A549 (cell line): ENCODE results near the gene CDC42BPB. TPM values are rescaled to one million over a fixed set of nuclear protein-coding genes. Genes with fewer than 3 reads are reported as not detected.

ENCODE experiments used
- ATAC-seq, 2 experiments: fragments of 200-7000 bp in 1 of 2; fragments of >200 bp in 1 of 2; cut with Nextera tagmentation in 1 of 2; cut with Tn5 transposase in 1 of 2; 3 replicates each; pipeline versions ENCODE4 v1.8.0 to v1.9.1; 2018 to 2020; ENCODE audit warnings: mild to moderate bottlenecking in 1 of 2, moderate library complexity in 1 of 2
- CTCF ChIA-PET: fragments of 300-600 bp; sonication (Branson Sonifier 250); formaldehyde crosslinking; extraction: SDS; loops from one replicate; lab custom pipeline; 2021; ENCODE audit warnings: antibody characterized with exemption, inconsistent platforms; lab: Yijun Ruan, JAX
- POLR2A ChIA-PET: fragments of 350-600 bp; formaldehyde crosslinking; extraction: SDS; loops from one replicate; lab custom pipeline; 2021; ENCODE audit warnings: antibody characterized with exemption, inconsistent platforms; lab: Yijun Ruan, JAX
- DNase-seq, 2 experiments: peaks; one replicate each; pipeline versions ENCODE4 v3.0.0 to v3.0.0-alpha.2; 2011 to 2016; ENCODE audit warnings: low read depth in 1 of 2, low spot score in 1 of 2
- FAIRE-seq: peaks from 2 replicates; lab custom pipeline; 2011; peaks lifted over from hg19 to GRCh38; lab: Jason Lieb, UNC
- H3K27ac ChIP-seq, 2 experiments: fragments of >200 bp; sonication (Bioruptor Twin); formaldehyde crosslinking; 3 replicates each; pipeline ENCODE4 v1.5.1; 2016 to 2017
- H3K4me1 ChIP-seq: fragments of >200 bp; sonication (Bioruptor Twin); formaldehyde crosslinking; 3 replicates; pipeline ENCODE4 v1.6.1; 2016
- H3K4me2 ChIP-seq: fragments of >200 bp; sonication (Bioruptor Twin); formaldehyde crosslinking; 3 replicates; pipeline ENCODE4 v1.6.1; 2016
- H3K4me3 ChIP-seq: fragments of >200 bp; sonication (Bioruptor Twin); formaldehyde crosslinking; 3 replicates; pipeline ENCODE4 v1.5.1; 2016
- H3K9me3 ChIP-seq: fragments of >200 bp; sonication (Bioruptor Twin); formaldehyde crosslinking; 3 replicates; pipeline ENCODE4 v1.6.1; 2016
- BHLHE40 ChIP-seq: IDR thresholded peaks from 2 replicates; pipeline ENCODE4 v1.6.1; 2012; ENCODE audit warnings: low read depth, low read length, inconsistent platforms
- CBX8 ChIP-seq: fragments of 200-600 bp; sonication (generic); IDR thresholded peaks from 2 replicates; pipeline ENCODE4 v1.6.1; 2016
- CEBPB ChIP-seq, 2 experiments: fragments of >200 bp in 1 of 2; sonication (Bioruptor Twin) in 1 of 2; formaldehyde crosslinking in 1 of 2; IDR thresholded peaks; 2 replicates each; pipeline ENCODE4 v1.6.1; 2012 to 2016
- CHD2 ChIP-seq: fragments of 150-350 bp; IDR thresholded peaks from 2 replicates; pipeline ENCODE4 v1.6.1; 2014; ENCODE audit warnings: low read length; ENCODE audit not compliant: partially characterized antibody
- CHD4 ChIP-seq: fragments of 200-600 bp; sonication (generic); IDR thresholded peaks from 2 replicates; pipeline ENCODE4 v1.6.1; 2016; ENCODE audit warnings: antibody characterized with exemption, mild to moderate bottlenecking, borderline replicate concordance
- EHF ChIP-seq: fragments of 250-450 bp; sonication (Bioruptor Pico); IDR thresholded peaks from 2 replicates; pipeline ENCODE4 v1.5.0; 2020; ENCODE audit warnings: mild to moderate bottlenecking
- EHMT2 ChIP-seq: fragments of 200-600 bp; sonication (generic); IDR thresholded peaks from 2 replicates; pipeline ENCODE4 v1.6.1; 2016; ENCODE audit warnings: antibody characterized with exemption, low read depth, mild to moderate bottlenecking, moderate library complexity
- ESRRA ChIP-seq: fragments of 150-350 bp; IDR thresholded peaks from 2 replicates; pipeline ENCODE4 v1.6.1; 2014; ENCODE audit warnings: mild to moderate bottlenecking, low read length, borderline replicate concordance
- FOSB ChIP-seq: fragments of 250-450 bp; sonication (Bioruptor Pico); IDR thresholded peaks from 2 replicates; pipeline ENCODE4 v1.5.0; 2020; ENCODE audit warnings: mild to moderate bottlenecking, moderate library complexity
- FOSL2 ChIP-seq, 2 experiments: fragments of 450-650 bp in 1 of 2; fragments of >200 bp in 1 of 2; sonication (Bioruptor Twin) in 1 of 2; formaldehyde crosslinking; IDR thresholded peaks; 2 replicates each; pipeline versions ENCODE4 v1.5.0 to v1.6.1; 2016 to 2020; ENCODE audit warnings: mild to moderate bottlenecking in 1 of 2, moderate library complexity in 1 of 2
- HDAC2 ChIP-seq: fragments of 200-600 bp; sonication (generic); IDR thresholded peaks from 2 replicates; pipeline ENCODE4 v1.6.1; 2016
- HEYL ChIP-seq: fragments of 250-450 bp; sonication (Bioruptor Pico); IDR thresholded peaks from 2 replicates; pipeline ENCODE4 v1.8.0; 2021; ENCODE audit warnings: mild to moderate bottlenecking, moderate library complexity
- HOXA7 ChIP-seq: fragments of 250-450 bp; sonication (Bioruptor Pico); IDR thresholded peaks from 2 replicates; pipeline ENCODE4 v1.5.0; 2020; ENCODE audit warnings: mild to moderate bottlenecking, moderate library complexity
- JUN ChIP-seq, 2 experiments: fragments of >200 bp; sonication (Bioruptor Twin); formaldehyde crosslinking; IDR thresholded peaks; 2 replicates in 1 of 2; 3 replicates in 1 of 2; pipeline ENCODE4 v1.6.1; 2016 to 2017
- KDM1A ChIP-seq: fragments of 200-600 bp; sonication (generic); IDR thresholded peaks from 2 replicates; pipeline ENCODE4 v1.6.1; 2016; ENCODE audit warnings: low read depth, mild to moderate bottlenecking
- KDM5A ChIP-seq: fragments of 200-600 bp; sonication (generic); IDR thresholded peaks from 2 replicates; pipeline ENCODE4 v1.6.1; 2016; ENCODE audit warnings: antibody characterized with exemption, mild to moderate bottlenecking
- MAFK ChIP-seq: fragments of 450-650 bp; IDR thresholded peaks from 2 replicates; pipeline ENCODE4 v1.6.1; 2014; ENCODE audit not compliant: partially characterized antibody
- MAZ ChIP-seq: fragments of 150-350 bp; IDR thresholded peaks from 2 replicates; pipeline ENCODE4 v1.6.1; 2014; ENCODE audit warnings: antibody characterized with exemption, low read depth, low read length, borderline replicate concordance
- PHF8 ChIP-seq: fragments of 200-600 bp; sonication (generic); IDR thresholded peaks from 2 replicates; pipeline ENCODE4 v1.6.1; 2016; ENCODE audit warnings: low read depth, mild to moderate bottlenecking, antibody characterized with exemption, moderate library complexity, borderline replicate concordance
- POLR2A ChIP-seq: IDR thresholded peaks from 2 replicates; pipeline ENCODE4 v1.6.1; 2012; ENCODE audit warnings: mild to moderate bottlenecking, low read length
- POLR2AphosphoS2 ChIP-seq: conservative IDR thresholded peaks from 2 replicates; pipeline ENCODE4 v1.6.1; 2012; ENCODE audit warnings: low read length, improper control_type of control experiment, inconsistent platforms
- SREBF2 ChIP-seq: fragments of 450-650 bp; IDR thresholded peaks from 2 replicates; pipeline ENCODE4 v1.6.1; 2014; ENCODE audit warnings: mild to moderate bottlenecking, moderate library complexity
- ZC3H11A ChIP-seq: fragments of 450-650 bp; IDR thresholded peaks from 2 replicates; pipeline ENCODE4 v1.6.1; 2014; ENCODE audit warnings: antibody characterized with exemption, mild to moderate bottlenecking
- ZFP36 ChIP-seq: fragments of 450-650 bp; IDR thresholded peaks from 2 replicates; pipeline ENCODE4 v1.6.1; 2014; ENCODE audit warnings: borderline replicate concordance; ENCODE audit not compliant: partially characterized antibody
- WGBS: methylation state at CpG from one replicate; pipeline ENCODE4 v1.1.6; 2017; ENCODE audit errors: missing lambda C conversion rate; 5-methylcytosine and 5-hydroxymethylcytosine counted together
- polyA plus RNA-seq, 4 experiments: library from polyadenylated mRNA; depleted of rRNA in 3 of 4; stranded (reverse); fragments of >200 nt; fragmentation: RNase III in 1 of 4; extraction: RNeasy Plus Mini Kit Qiagen cat#74134 plus additional on column Dnase treatment in 1 of 4; gene quantifications; 2 replicates in 3 of 4; 3 replicates in 1 of 4; pipeline ENCODE4 v1.2.3, GENCODE V29; 2011 to 2017
- TF ChIP-seq, protein P1 (sequence below): IDR thresholded peaks from 2 replicates; pipeline ENCODE4 v1.6.1; 2012; ENCODE audit warnings: low read depth, borderline replicate concordance

Gene CDC42BPB
- polyA plus RNA-seq, 2 of the 4 experiments (the other 2 are of a cell fraction), result 56.4 to 57.1 TPM

DNA sequence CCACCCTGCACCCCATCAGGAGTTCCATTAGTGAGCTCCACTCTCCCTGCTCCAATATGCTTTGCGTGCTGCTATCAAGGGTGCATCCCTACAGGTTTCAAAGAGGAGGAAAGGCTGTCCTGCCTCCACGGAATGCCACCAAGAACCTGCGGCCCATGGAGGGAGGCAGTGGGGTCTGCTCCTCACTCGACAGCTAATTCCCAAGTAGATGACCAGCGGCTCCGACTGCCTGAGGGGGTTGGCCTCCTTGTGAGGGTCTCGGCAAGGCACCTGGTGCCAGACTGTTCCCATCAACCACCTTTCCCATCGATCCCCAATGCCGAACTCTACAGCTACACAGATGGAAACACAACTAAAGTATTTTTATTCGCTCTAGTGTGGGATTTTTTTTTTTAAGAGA is 98.9 kb downstream of the CDC42BPB start:
- DNase-seq (no peak), ATAC-seq (no peak), FAIRE-seq (no peak)
- Histone ChIP-seq H3K27ac (no peak overlapping the region), H3K9me3 (no peaks in the 10 kb centered on the region), H3K4me1 (no peaks in the 10 kb centered on the region), H3K4me2 (no peak overlapping the region), H3K4me3 (no peak overlapping the region)
- ChIA-PET POLR2A (no interaction called here), CTCF (interaction anchor here (0.6 to 0.9 kb wide), 2 partner anchors 28 to 518 kb away, joined by 3 read pairs; no protein-coding TSS in a partner anchor)
- WGBS, result 96% methylated on average over 10 of the region's 10 CpGs
- no peak for TF ChIP-seq CEBPB (IDR thresholded peaks at IDR 0.05)
- TF ChIP-seq SREBF2, result no peak
- TF ChIP-seq HEYL (CRISPR knock-in tag), result no peak
- TF ChIP-seq POLR2A, result no peak

DNA sequence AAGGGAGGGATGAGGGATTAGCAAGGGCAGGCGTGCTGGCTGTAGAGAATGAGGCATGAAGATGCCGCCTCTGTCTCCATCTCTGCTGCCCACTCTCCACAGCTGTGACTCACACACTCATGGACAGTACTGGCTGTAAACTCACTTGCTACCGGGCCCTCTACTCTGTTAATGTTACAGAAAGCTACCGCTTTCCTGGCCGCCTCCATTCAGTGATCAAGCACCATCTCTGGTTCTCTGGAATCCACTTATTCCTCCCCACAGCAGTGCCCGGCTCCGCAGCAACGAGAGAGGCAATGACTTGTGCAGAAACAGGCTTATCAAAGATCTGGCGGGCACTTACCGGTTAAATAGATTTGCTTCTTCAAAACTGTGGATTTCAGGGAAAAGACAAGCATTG is 100.1 kb downstream of the CDC42BPB start:
- ChIA-PET POLR2A (no interaction called here), CTCF (no interaction called here)
- H3K4me2 ChIP-seq, result no peak overlapping the region
- WGBS, result 92% methylated on average over 10 of the region's 10 CpGs
- H3K9me3 ChIP-seq, result no peaks in the 10 kb centered on the region
- DNase-seq, result no peak
- no peak overlapping the region for H3K27ac ChIP-seq
- FAIRE-seq, result no peak
- peak in 1 of 2 experiments; percentile 22; a peak in 1 of 6 replicates for ATAC-seq
- H3K4me1 ChIP-seq, result no peaks in the 10 kb centered on the region
- TF ChIP-seq ZC3H11A, result no peak
- TF ChIP-seq, protein P1, sequence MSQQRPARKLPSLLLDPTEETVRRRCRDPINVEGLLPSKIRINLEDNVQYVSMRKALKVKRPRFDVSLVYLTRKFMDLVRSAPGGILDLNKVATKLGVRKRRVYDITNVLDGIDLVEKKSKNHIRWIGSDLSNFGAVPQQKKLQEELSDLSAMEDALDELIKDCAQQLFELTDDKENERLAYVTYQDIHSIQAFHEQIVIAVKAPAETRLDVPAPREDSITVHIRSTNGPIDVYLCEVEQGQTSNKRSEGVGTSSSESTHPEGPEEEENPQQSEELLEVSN, result no peak
- TF ChIP-seq JUN (IDR thresholded peaks at IDR 0.05), result no peak
- TF ChIP-seq CHD4, result no peak
- H3K4me3 ChIP-seq, result no peak overlapping the region

DNA sequence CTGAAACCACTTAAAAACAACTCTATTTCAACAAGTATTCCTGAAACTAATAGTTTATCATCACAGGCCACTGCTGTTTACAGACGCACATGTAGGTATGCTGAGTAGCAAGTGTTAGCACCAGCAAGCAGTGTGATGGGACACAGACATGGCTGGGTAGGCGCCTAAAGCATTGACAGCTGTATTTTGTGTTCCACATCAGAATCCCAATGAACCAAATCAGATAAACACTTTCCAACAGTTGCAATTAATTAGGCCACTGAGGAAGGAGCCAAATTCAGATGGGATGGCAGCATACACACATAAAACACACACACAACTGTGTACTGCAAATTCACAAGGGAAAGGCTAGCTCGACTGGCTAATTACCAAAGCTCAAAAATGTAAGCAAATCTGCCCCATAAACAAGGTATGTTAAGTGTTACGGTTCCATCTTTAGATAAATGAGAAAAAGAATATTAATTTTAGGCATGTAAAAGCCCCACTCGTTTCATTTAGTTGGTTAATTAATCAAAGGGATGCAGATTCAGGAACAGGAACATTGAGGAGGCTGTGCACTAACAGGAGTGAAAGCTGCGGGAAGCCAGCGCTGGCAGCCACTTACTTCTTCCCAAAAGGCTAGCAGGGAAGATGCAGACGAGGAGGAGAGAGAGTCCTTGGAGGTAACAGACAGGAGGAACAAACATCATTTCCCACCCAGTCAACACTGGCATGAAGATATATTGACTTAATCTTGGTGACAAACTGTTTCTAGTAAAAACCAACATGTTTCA is 101.5 kb downstream of the CDC42BPB start:
- Histone ChIP-seq H3K4me2 (no peak overlapping the region), H3K4me3 (no peak overlapping the region), H3K27ac (no peak overlapping the region), H3K9me3 (no peaks in the 10 kb centered on the region), H3K4me1 (no peaks in the 10 kb centered on the region)
- WGBS, result 89% methylated on average over 8 of the region's 8 CpGs
- DNase-seq, result no peak
- no peak for FAIRE-seq
- no peak for TF ChIP-seq JUN (IDR thresholded peaks at IDR 0.05)
- no peak for TF ChIP-seq CHD4
- no peak for TF ChIP-seq EHF
- no peak for TF ChIP-seq HOXA7 (CRISPR knock-in tag)
- ATAC-seq, result no peak
- POLR2A ChIA-PET, result no interaction called here
- CTCF ChIA-PET, result interaction anchor here (0.7 to 1.3 kb wide), 2 partner anchors 15 to 29 kb away, joined by 3 read pairs; no protein-coding TSS in a partner anchor

DNA sequence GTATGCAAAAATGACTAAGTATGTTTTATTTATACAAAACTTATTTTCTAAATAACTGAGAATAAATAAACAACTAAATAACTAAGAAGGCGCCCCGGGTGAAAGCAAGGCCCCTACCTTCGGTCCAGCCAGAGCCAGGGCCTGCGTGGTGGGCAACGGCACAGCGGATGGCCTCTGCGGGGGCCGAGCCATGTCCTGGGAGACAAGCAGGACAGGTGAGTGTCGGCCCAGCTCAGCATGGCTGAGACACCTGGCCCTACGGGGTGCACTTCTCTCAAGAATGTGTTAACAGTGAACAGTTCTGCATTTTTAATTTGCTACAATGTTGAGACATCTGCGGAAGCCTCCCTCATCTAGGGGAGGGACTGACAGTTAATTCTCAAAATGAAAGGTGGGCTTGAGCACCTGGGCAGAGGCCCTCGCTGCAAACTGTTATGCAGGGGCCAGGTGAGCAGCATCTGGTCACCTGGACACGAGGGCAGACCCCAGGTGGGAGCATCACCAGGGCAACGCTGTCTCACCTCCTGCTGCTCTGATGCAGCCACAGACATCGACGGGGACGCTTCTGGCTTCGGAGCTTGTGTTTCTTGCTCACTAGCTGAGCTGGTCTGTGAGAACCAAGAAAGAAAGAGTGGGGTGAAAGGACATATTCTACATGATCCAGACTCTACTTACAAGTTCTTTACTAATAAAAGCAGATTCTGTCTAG is 103.1 kb downstream of the CDC42BPB start:
- 95% methylated on average over 16 of the region's 18 CpGs for WGBS
- FAIRE-seq (no peak), ATAC-seq (no peak), DNase-seq (no peak)
- no peaks in the 10 kb centered on the region for H3K9me3 ChIP-seq
- H3K27ac ChIP-seq, result no peak overlapping the region
- CTCF ChIA-PET, result interaction anchor here (1.5 kb wide), 1 partner anchor 18 kb away, joined by 3 read pairs; no protein-coding TSS in a partner anchor
- no peak for TF ChIP-seq HEYL (CRISPR knock-in tag)
- no peak overlapping the region for H3K4me2 ChIP-seq
- 0 out of 3 replicates have a peak, but pooled peaks cover under 1% of the 10 kb centered on the region for H3K4me1 ChIP-seq
- no peak overlapping the region for H3K4me3 ChIP-seq
- POLR2A ChIA-PET, result no interaction called here

DNA sequence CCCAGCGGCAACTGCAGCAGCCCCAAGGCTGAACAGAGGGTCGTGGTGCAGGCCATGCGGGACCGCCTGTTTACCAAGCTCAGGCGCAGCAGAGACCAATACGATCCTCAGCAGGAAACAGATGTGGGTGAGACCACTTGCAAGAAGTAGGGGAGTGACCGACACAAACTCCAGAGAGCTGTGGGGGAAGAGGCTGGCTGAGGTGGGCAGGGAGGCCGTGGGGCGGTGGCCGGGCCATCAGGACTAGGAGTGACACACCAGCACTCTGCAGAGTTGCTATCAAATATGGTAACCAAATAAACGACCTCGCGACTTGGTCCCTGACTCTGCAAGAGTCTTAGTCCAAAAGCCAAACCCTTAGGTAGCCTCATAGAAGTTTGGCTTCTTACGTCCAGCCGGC is 104.2 kb downstream of the CDC42BPB start:
- H3K4me2 ChIP-seq, result no peak overlapping the region
- 95% methylated on average over 15 of the region's 15 CpGs for WGBS
- ChIA-PET POLR2A (no interaction called here), CTCF (no interaction called here)
- DNase-seq (no peak), ATAC-seq (no peak), FAIRE-seq (no peak)
- 0 out of 3 replicates have a peak, but pooled peaks cover 8% of the 10 kb centered on the region for H3K4me1 ChIP-seq
- no peak overlapping the region for H3K27ac ChIP-seq
- no peaks in the 10 kb centered on the region for H3K9me3 ChIP-seq
- H3K4me3 ChIP-seq, result no peak overlapping the region
- TF ChIP-seq HDAC2 (no peak), EHMT2 (no peak), EHF (no peak), CBX8 (no peak), PHF8 (no peak), ZFP36 (no peak), FOSB (no peak), BHLHE40 (no peak), KDM1A (no peak), CHD2 (no peak), POLR2AphosphoS2 (no peak), KDM5A (no peak), ESRRA (no peak), MAFK (no peak), FOSL2 (IDR thresholded peaks at IDR 0.05) (no peak), FOSL2 (CRISPR knock-in tag; IDR thresholded peaks at IDR 0.05) (no peak), MAZ (no peak)
- TF ChIP-seq, protein P1, result no peak
